GM19023 (cell line): ENCODE data around the gene CYP27C1.

Source experiments
- ATAC-seq: cut with Tn5 transposase; IDR thresholded peaks from one replicate; pipeline ENCODE4 v1.9.1; 2021; ENCODE audit warnings: mild to moderate bottlenecking, moderate library complexity; ENCODE audit not compliant: unreplicated experiment

Gene CYP27C1

GRCh38 chr2:127157651-127158485, 62.2 kb downstream of the CYP27C1 start:
- no peak for ATAC-seq

- no peak for ATAC-seq
These were observed 63.0 kb downstream of the CYP27C1 start for GRCh38 chr2:127157114-127157513.

GRCh38 chr2:127155947-127156346, 64.2 kb downstream of the CYP27C1 start:
- no peak for ATAC-seq

GRCh38 chr2:127155028-127155581, 65.0 kb downstream of the CYP27C1 start:
- no peak for ATAC-seq

- ATAC-seq = no peak
These were observed 65.7 kb downstream of the CYP27C1 start for GRCh38 chr2:127154396-127154795.

GRCh38 chr2:127153691-127154158, 66.4 kb downstream of the CYP27C1 start:
- no peak for ATAC-seq

GRCh38 chr2:127150996-127151395, 69.1 kb downstream of the CYP27C1 start:
- no peak for ATAC-seq

GRCh38 chr2:127149384-127149783, 70.7 kb downstream of the CYP27C1 start:
- ATAC-seq = no peak

GRCh38 chr2:127146820-127147502, 73.1 kb downstream of the CYP27C1 start:
- no peak for ATAC-seq

GRCh38 chr2:127146071-127146725, 73.9 kb downstream of the CYP27C1 start:
- ATAC-seq = no peak

GRCh38 chr2:127145280-127145895, 74.7 kb downstream of the CYP27C1 start:
- ATAC-seq = no peak

- no peak for ATAC-seq
These were observed 76.0 kb downstream of the CYP27C1 start for GRCh38 chr2:127143841-127144782.

- no peak for ATAC-seq
These were observed 77.2 kb downstream of the CYP27C1 start for GRCh38 chr2:127142663-127143630.

GRCh38 chr2:127140538-127140937, 79.6 kb downstream of the CYP27C1 start:
- ATAC-seq = no peak

- ATAC-seq = no peak
These were observed 80.3 kb downstream of the CYP27C1 start for GRCh38 chr2:127139766-127140165.

GRCh38 chr2:127138281-127138680, 81.8 kb downstream of the CYP27C1 start:
- ATAC-seq = no peak

GRCh38 chr2:127137741-127138140, 82.4 kb downstream of the CYP27C1 start:
- ATAC-seq = no peak

GRCh38 chr2:127137225-127137624, 82.9 kb downstream of the CYP27C1 start:
- no peak for ATAC-seq
